GM12878 (cell line): ENCODE data around the gene FBXL3. TPM values are rescaled to one million over a fixed set of nuclear protein-coding genes. Genes with fewer than 3 reads are reported as not detected.
A peak's percentile ranks its signal among the peaks of the same experiment; 100 is the strongest.

ENCODE experiments used
- ATAC-seq: fragments of 200-7000 bp; cut with Tn5 transposase; 3 replicates; pipeline ENCODE4 v1.9.1; 2020; ENCODE audit warnings: mild to moderate bottlenecking, moderate library complexity
- BruUV-seq: library from RNA; stranded (reverse); fragments of 400-500 nt; replicated peaks from 2 replicates; lab custom pipeline; 2021; lab: Mats Ljungman, UMichigan
- CTCF ChIA-PET: fragments of 300-600 bp; sonication (Branson Sonifier 250); formaldehyde crosslinking; extraction: SDS; loops from one replicate; lab custom pipeline; 2021; ENCODE audit warnings: inconsistent platforms; lab: Yijun Ruan, JAX
- POLR2A ChIA-PET: fragments of 350-600 bp; formaldehyde crosslinking; extraction: SDS; loops from one replicate; lab custom pipeline; 2021; ENCODE audit warnings: inconsistent platforms; lab: Charles Lee
- RAD21 ChIA-PET: fragments of 300-600 bp; sonication (Branson Sonifier 250); formaldehyde crosslinking; loops from one replicate; lab custom pipeline; 2023; ENCODE audit warnings: antibody characterized with exemption; ENCODE audit not compliant: unreplicated experiment; lab: Charles Lee
- SMC1A ChIA-PET: fragments of 300-600 bp; sonication (Branson Sonifier 250); formaldehyde crosslinking; loops from one replicate; lab custom pipeline; 2023; ENCODE audit not compliant: unreplicated experiment, uncharacterized antibody; lab: Charles Lee
- DNase-seq: peaks from one replicate; pipeline ENCODE4 v3.0.0-alpha.2; 2011; ENCODE audit warnings: low read depth, low spot score
- FAIRE-seq: peaks from 3 replicates; lab custom pipeline; 2011; peaks lifted over from hg19 to GRCh38; lab: Jason Lieb, UNC
- H2AFZ ChIP-seq: 2 replicates; pipeline ENCODE4 v1.6.0; 2011; ENCODE audit warnings: low read depth, low read length, control low read depth; ENCODE audit not compliant: control insufficient read depth
- H3K27ac ChIP-seq: 2 replicates; pipeline ENCODE4 v1.5.1; 2011; ENCODE audit warnings: control low read depth; ENCODE audit not compliant: control insufficient read depth, insufficient read depth
- H3K27me3 ChIP-seq, 2 experiments: replicated peaks in 1 of 2; 2 replicates each; pipeline versions ENCODE4 v1.6.0 to v1.6.1; 2011; ENCODE audit warnings: low read length in 1 of 2; ENCODE audit not compliant: control insufficient read depth in 2 of 2, insufficient read depth in 2 of 2
- H3K36me3 ChIP-seq, 2 experiments: 2 replicates each; pipeline ENCODE4 v1.5.1; 2011; ENCODE audit warnings: low read length in 1 of 2; ENCODE audit not compliant: control insufficient read depth in 2 of 2, insufficient read depth in 2 of 2
- H3K4me1 ChIP-seq: 2 replicates; pipeline ENCODE4 v1.6.1; 2011; ENCODE audit warnings: mild to moderate bottlenecking, low read length, moderate library complexity, mixed read lengths; ENCODE audit not compliant: control insufficient read depth, insufficient read depth
- H3K4me2 ChIP-seq: 2 replicates; pipeline ENCODE4 v1.6.0; 2011; ENCODE audit warnings: control low read depth; ENCODE audit not compliant: control insufficient read depth, insufficient read depth
- H3K4me3 ChIP-seq: fragments of 200-600 bp; sonication (generic); 2 replicates; pipeline ENCODE4 v1.5.1; 2016
- H3K79me2 ChIP-seq: 2 replicates; pipeline ENCODE4 v1.6.0; 2011; ENCODE audit warnings: low read length; ENCODE audit not compliant: control insufficient read depth, insufficient read depth
- H3K9ac ChIP-seq: 2 replicates; pipeline ENCODE4 v1.8.0; 2011; ENCODE audit warnings: low read length, control low read depth, mixed read lengths; ENCODE audit not compliant: control insufficient read depth, insufficient read depth
- H3K9me3 ChIP-seq: replicated peaks from 3 replicates; pipeline ENCODE4 v1.5.1; 2011; ENCODE audit warnings: mild to moderate bottlenecking, low read length; ENCODE audit not compliant: control insufficient read depth, insufficient read depth
- H4K20me1 ChIP-seq: 2 replicates; pipeline ENCODE4 v1.6.0; 2011; ENCODE audit not compliant: control insufficient read depth, insufficient read depth
- ATF7 ChIP-seq: fragments of 450-650 bp; IDR thresholded peaks from 2 replicates; pipeline ENCODE4 v1.6.1; 2016; ENCODE audit warnings: low read depth, mild to moderate bottlenecking
- KAT2A ChIP-seq: conservative IDR thresholded peaks from 2 replicates; pipeline ENCODE4 v1.6.1; 2011; ENCODE audit warnings: low read depth, low read length; ENCODE audit not compliant: control insufficient read depth
- MEF2A ChIP-seq: IDR thresholded peaks from 2 replicates; pipeline ENCODE4 v1.6.1; 2011; ENCODE audit warnings: low read depth, mild to moderate bottlenecking, low read length, moderate library complexity; ENCODE audit not compliant: insufficient read depth
- MTA3 ChIP-seq: IDR thresholded peaks from 2 replicates; pipeline ENCODE4 v1.6.1; 2012; ENCODE audit warnings: low read length, inconsistent platforms, borderline replicate concordance
- NR2F1 ChIP-seq: fragments of 450-650 bp; conservative IDR thresholded peaks from 2 replicates; pipeline ENCODE4 v1.6.1; 2017; ENCODE audit warnings: mild to moderate bottlenecking
- PAX5 ChIP-seq: IDR thresholded peaks from 2 replicates; pipeline ENCODE4 v1.6.1; 2011; ENCODE audit warnings: low read depth, low read length, borderline replicate concordance
- PRDM15 ChIP-seq: fragments of 450-650 bp; formaldehyde crosslinking; IDR thresholded peaks from 2 replicates; pipeline ENCODE4 v1.4.0; 2020; ENCODE audit warnings: mild to moderate bottlenecking, moderate library complexity
- SREBF1 ChIP-seq: IDR thresholded peaks from 2 replicates; pipeline ENCODE4 v1.6.1; 2012; ENCODE audit warnings: mild to moderate bottlenecking, low read length
- SREBF2 ChIP-seq: IDR thresholded peaks from 2 replicates; pipeline ENCODE4 v1.6.1; 2012; ENCODE audit warnings: mild to moderate bottlenecking, low read length
- STAT1 ChIP-seq: fragments of 450-650 bp; conservative IDR thresholded peaks from 2 replicates; pipeline ENCODE4 v1.6.1; 2014; ENCODE audit warnings: antibody characterized with exemption, mild to moderate bottlenecking
- STAT3 ChIP-seq: IDR thresholded peaks from 2 replicates; pipeline ENCODE4 v1.6.1; 2011; ENCODE audit warnings: low read depth, low read length, improper control_type of control experiment
- ZNF207 ChIP-seq: fragments of 450-650 bp; IDR thresholded peaks from 2 replicates; pipeline ENCODE4 v1.6.1; 2014; ENCODE audit warnings: antibody characterized with exemption, mild to moderate bottlenecking, borderline replicate concordance
- WGBS: methylation state at CpG from one replicate; pipeline ENCODE4 v1.1.6; 2016; ENCODE audit warnings: low lambda C conversion rate; ENCODE audit not compliant: insufficient replicate concordance, insufficient coverage; ENCODE audit errors: missing lambda C conversion rate; 5-methylcytosine and 5-hydroxymethylcytosine counted together
- in situ Hi-C: fragments of 300-500 bp; cut with MboI; formaldehyde crosslinking; loops from 9 replicates; pipeline ENCODE4 v1.14.3; 2018; ENCODE audit warnings: mixed read lengths
- intact Hi-C: fragments of 100-400 bp; cut with micrococcal nuclease; formaldehyde crosslinking; loops from one replicate; pipeline ENCODE4 v1.14.2; 2022; ENCODE audit not compliant: unreplicated experiment
- polyA plus RNA-seq, 11 experiments: library from polyadenylated mRNA; depleted of rRNA in 4 of 11; unstranded in 6 of 11; stranded (reverse) in 5 of 11; fragments of >200 nt; fragmentation: Nextera tagmentation in 4 of 11; fragmentation: Illumina TruSeq in 1 of 11; extraction: Ambion mirVana in 4 of 11; extraction: Trizol in 1 of 11; gene quantifications; 1 replicate in 1 of 11; 2 replicates in 10 of 11; pipeline versions ENCODE4 v1.2.1 to v1.2.3, GENCODE V29; 2011 to 2016; ENCODE audit warnings: inconsistent platforms in 2 of 11, missing spikeins in 2 of 11, low read depth in 1 of 11
- total RNA-seq, 4 experiments: library from RNA; depleted of rRNA in 3 of 4; stranded (reverse); fragments of >200 nt in 3 of 4; fragmentation: Illumina TruSeq in 1 of 4; extraction: Trizol in 1 of 4; gene quantifications; 2 replicates each; pipeline versions ENCODE4 v1.2.1 to v1.2.3, GENCODE V29; 2013 to 2021

Gene FBXL3
- total and polyA plus RNA-seq, 10 of the 15 experiments (the other 5 are each of a cell fraction or from before 2014, with no cell fraction given), result 9.0 to 26.4 (median 19.7) TPM

- TF ChIP-seq ATF7 (peak; percentile 44; the same call in 1 of the 2 replicates), ZNF207 (no peak)
- TF ChIP-seq, all 136 proteins: peak for 1
- H3K9ac ChIP-seq, result no peak overlapping the region
- no peaks in the 10 kb centered on the region for H3K4me1 ChIP-seq
- CTCF ChIA-PET, result interaction anchor here (0.6 to 2.8 kb wide), 2 partner anchors 11 to 286 kb away, joined by 3 to 10 read pairs; no protein-coding TSS in a partner anchor
- no peak overlapping the region for H3K27ac ChIP-seq
- no peaks in the 10 kb centered on the region for H4K20me1 ChIP-seq
- no peaks in the 10 kb centered on the region for H3K27me3 ChIP-seq
- no peaks in the 10 kb centered on the region for H3K9me3 ChIP-seq
- SMC1A ChIA-PET, result interaction anchor here (0.9 to 1.1 kb wide), 3 partner anchors 24 to 108 kb away, joined by 3 to 4 read pairs (median 3); no protein-coding TSS in a partner anchor
- FAIRE-seq, result no peak
- no peaks in the 10 kb centered on the region for H3K36me3 ChIP-seq
- DNase-seq, result no peak
- RAD21 ChIA-PET, result interaction anchor here (0.9 to 1.7 kb wide), 2 partner anchors 36 to 37 kb away, joined by 3 to 5 read pairs; partner anchors contain the start of gene CLN5
- no peak overlapping the region for H2AFZ ChIP-seq
- ATAC-seq, result no peak
- peak overlapping the region; percentile 75 for H3K4me2 ChIP-seq
- intact Hi-C loops (loop anchor here (10.0 kb wide), 1 partner anchor 667 kb away; the partner anchor contains the start of gene SLAIN1), in situ Hi-C loops (no loop called here)
- H3K4me3 ChIP-seq, result no peak overlapping the region
- POLR2A ChIA-PET, result interaction anchor here (0.6 to 3.6 kb wide), 2 partner anchors 17 to 35 kb away, joined by 5 to 27 read pairs; partner anchors contain the start of gene CLN5
- WGBS, result 79% methylated on average over 5 of the region's 5 CpGs
- no TSS peak for BruUV-seq
- peaks cover 31% of the 10 kb centered on the region for H3K79me2 ChIP-seq
These were observed 1.2 kb upstream of the FBXL3 start for GRCh38 chr13:77028202-77028601.

GRCh38 chr13:77026255-77026860 is 601 bp downstream of the FBXL3 start:
- Histone ChIP-seq H3K9me3 (no peaks in the 10 kb centered on the region; the same call in 2 of the 3 replicates), H3K4me3 (peak overlapping the region; percentile 89), H3K9ac (peak overlapping the region; percentile 90), H2AFZ (peak overlapping the region; percentile 83), H3K36me3 (peaks cover 0 to 2% of the 10 kb centered on the region in 2 experiments; a peak in 1 of 4 replicates), H3K27me3 (no peaks in the 10 kb centered on the region), H3K79me2 (peaks cover 50% of the 10 kb centered on the region), H4K20me1 (no peaks in the 10 kb centered on the region), H3K4me2 (peak overlapping the region; percentile 87), H3K4me1 (no peaks in the 10 kb centered on the region), H3K27ac (peak overlapping the region; percentile 79)
- DNase-seq, result peak; percentile 42
- BruUV-seq, result no TSS peak
- ChIA-PET POLR2A (interaction anchor here (0.6 to 3.6 kb wide), 12 partner anchors 8 to 1718 kb away, joined by 3 to 27 read pairs (median 4); partner anchors contain the start of gene CLN5), CTCF (interaction anchor here (1.1 to 2.8 kb wide), 5 partner anchors 9 to 44 kb away, joined by 4 to 10 read pairs (median 5); no protein-coding TSS in a partner anchor), RAD21 (interaction anchor here (0.6 to 2.3 kb wide), 6 partner anchors 16 to 452 kb away, joined by 3 to 10 read pairs (median 4); no protein-coding TSS in a partner anchor), SMC1A (interaction anchor here (1.0 to 2.4 kb wide), 2 partner anchors 10 to 33 kb away, joined by 3 to 12 read pairs; no protein-coding TSS in a partner anchor)
- 2% methylated on average over 33 of the region's 62 CpGs for WGBS
- in situ Hi-C loops (no loop called here), intact Hi-C loops (loop anchor here (10.0 kb wide), 1 partner anchor 668 kb away; the partner anchor contains the start of gene SLAIN1)
- peak; percentile 62 for FAIRE-seq
- ATAC-seq, result peak; percentile 75
- TF ChIP-seq PRDM15 (CRISPR knock-in tag) (no peak), STAT1 (no peak), STAT3 (no peak), MTA3 (no peak), NR2F1 (no peak), KAT2A (no peak), SREBF1 (no peak), SREBF2 (no peak), MEF2A (no peak), PAX5 (no peak)
